GM10847 (cell line): ENCODE results near the gene ST6GAL1.
A peak's percentile ranks its signal among the peaks of the same experiment; 100 is the strongest.

Experiments used
- POLR2A ChIP-seq: IDR thresholded peaks from 2 replicates; pipeline ENCODE4 v1.6.1; 2011; ENCODE audit not compliant: insufficient read length; ENCODE audit errors: extremely low read depth

The ST6GAL1 gene

GRCh38 chr3:187016639-187017345 lies 86.5 kb downstream of the ST6GAL1 start:
- no peak for TF ChIP-seq POLR2A

DNA sequence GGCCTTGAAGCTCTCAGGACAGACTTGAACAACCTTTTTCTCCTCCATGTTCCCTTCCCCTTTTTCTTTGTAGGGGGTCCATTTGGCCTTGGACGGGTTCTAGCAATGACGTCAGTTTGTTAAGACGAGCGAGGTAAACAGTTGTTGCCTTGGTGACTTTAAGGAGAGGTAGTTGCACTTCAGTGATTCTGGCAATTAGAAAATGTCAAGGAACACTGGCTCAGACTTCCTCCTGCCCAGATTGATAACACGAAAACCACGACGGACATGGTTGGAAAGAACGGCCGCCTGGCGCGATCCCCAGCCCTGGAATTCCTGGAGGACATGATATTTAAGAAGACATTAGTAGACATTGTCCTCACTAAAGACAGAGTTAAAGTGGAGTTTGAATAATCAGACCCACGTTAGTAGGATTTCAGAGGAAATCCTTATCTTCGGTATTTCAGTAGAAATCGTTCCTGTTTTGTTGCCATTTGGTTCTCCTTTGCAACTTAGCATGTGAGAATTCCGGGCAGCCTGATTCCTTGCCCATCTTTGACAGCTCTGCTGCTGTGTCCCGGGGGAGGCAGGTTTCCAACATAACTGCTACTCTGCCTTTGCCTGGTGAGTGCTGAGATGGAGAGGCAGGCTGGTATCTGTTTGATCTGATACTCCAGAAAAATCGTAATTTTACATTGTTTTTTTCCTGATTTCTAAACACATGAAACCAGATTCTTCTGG lies 87.3 kb downstream of the ST6GAL1 start:
- TF ChIP-seq POLR2A, result no peak

- no peak for TF ChIP-seq POLR2A
These were observed 89.3 kb downstream of the ST6GAL1 start for GRCh38 chr3:187019542-187020072.

DNA sequence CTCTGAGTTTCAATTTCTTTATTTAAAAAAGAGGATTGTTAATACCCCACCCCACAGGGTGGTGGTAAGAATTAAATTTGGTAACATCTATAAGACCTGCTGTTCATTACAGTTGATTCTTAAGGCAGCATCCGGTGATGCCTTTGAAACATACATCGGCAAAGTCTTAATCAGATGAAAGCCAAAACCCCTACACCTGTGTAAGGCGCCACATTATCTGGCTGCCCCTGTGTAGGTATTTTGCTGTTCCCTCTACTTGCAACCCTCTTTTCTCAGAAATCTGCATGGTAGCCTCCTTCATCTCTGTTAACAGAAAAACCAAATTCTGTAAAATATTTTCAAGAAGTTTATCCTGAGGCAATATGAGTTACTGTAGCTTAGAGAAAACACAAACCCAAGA lies 90.0 kb downstream of the ST6GAL1 start:
- no peak for TF ChIP-seq POLR2A

DNA sequence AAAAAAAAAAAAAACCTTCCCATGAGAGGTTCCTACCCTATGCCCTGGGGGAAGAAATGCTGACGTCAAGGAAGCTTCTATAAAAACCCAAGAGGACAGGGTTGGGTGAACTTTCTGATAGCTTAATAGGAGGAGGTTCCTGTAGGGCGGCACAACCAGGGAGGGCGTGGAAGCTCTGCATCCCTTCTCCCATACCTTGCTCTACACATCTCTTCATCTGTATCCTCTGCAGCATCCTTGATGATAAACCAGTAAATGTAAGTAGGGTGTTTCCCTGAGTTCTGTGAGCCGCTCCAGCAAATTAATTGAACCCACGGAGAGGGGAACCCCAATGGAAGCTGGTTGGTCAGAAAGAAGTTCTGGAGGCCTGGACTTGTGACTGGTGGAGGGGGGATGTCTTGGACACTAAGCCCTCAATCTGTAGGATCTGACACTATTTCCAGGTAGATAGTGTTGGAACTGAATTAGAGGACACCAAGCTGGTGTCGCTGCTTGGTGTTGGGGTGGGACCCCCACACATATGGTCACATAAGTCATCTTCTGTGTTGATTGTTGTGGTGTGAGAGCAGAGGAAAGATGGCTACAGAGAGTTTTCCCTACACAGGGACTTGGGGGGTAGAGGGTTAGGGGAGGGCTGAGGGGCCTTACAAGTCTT lies 91.5 kb downstream of the ST6GAL1 start:
- TF ChIP-seq POLR2A, result peak; percentile 61

- no peak for TF ChIP-seq POLR2A
These were observed 92.2 kb downstream of the ST6GAL1 start for GRCh38 chr3:187022403-187023029.

- no peak for TF ChIP-seq POLR2A
These were observed 94.4 kb downstream of the ST6GAL1 start for GRCh38 chr3:187024536-187025226.

DNA sequence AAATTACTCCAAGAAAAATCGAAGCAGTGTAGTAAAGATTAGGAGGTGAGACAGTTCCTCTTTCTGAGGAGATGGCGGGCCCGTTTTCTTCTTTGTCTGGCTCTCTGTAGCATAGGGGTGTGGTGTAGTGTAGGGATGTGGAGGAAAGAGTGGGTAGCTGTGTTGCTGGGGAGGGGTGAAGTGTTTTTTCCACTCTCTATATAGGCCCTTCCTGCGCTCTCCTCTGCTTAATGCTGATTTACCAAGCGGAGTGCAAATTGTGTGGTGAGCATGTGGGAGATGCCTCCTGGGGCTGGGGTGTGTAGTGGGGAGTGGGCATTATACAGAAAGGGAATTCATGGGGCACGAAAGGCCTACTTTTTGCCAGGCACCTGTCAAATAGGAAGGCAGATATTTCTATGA lies 94.9 kb downstream of the ST6GAL1 start:
- TF ChIP-seq POLR2A, result peak; percentile 38

GRCh38 chr3:187025656-187026316 lies 95.5 kb downstream of the ST6GAL1 start:
- peak; percentile 3 for TF ChIP-seq POLR2A

DNA sequence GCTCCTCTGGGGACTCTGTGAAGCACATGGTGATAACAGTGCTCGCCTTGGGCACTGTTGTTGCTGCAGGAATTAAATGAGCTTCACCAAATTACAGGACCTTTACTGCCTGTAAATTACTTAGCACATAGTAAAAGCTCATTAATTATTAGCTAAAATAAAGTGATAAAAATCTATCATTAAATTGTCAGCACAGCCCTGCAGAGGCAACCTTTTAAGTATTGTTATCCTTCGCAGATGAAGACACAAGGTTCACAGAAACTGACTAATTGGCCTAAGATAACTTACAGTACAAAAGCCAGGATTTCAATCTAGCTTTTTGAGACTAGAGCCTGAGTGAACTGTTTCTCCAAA lies 96.0 kb downstream of the ST6GAL1 start:
- no peak for TF ChIP-seq POLR2A

DNA sequence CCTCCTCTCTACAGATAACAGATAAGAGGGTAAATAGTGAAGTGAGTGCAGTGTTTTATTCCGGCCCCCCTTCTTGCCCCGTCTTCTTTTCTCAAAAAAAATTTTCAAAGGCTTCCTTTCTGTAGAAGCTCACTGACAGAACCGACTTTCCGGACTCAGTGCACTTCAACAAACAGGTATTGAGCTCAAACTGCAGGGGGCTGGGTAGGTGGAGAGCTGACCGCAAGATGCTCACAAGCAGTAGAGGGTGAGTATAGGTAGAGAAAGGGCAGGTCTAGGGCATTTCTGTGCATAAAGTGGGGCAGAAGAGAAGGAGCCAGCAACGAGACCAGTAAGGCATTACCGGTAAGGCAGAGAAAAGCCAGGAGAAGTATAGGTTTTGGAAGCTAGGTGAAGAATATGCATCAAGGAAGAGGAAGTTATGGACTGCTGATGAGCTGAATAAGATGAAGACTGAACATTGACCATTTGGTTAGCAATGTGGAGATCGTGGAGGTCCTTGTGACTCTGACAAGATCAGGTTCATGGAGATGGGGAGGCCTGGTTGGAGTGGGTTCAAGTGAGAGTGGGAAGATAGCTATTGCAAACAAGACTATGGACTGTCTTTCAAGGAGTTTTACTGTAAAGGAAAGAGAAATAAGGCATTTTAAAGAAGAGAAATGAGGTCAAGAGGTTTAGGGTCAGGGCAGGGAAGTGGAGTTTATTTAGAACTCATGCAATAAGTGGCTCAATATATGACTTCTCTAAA lies 97.4 kb downstream of the ST6GAL1 start:
- TF ChIP-seq POLR2A, result no peak

GRCh38 chr3:187031934-187032333 lies 101.6 kb downstream of the ST6GAL1 start:
- TF ChIP-seq POLR2A, result no peak

DNA sequence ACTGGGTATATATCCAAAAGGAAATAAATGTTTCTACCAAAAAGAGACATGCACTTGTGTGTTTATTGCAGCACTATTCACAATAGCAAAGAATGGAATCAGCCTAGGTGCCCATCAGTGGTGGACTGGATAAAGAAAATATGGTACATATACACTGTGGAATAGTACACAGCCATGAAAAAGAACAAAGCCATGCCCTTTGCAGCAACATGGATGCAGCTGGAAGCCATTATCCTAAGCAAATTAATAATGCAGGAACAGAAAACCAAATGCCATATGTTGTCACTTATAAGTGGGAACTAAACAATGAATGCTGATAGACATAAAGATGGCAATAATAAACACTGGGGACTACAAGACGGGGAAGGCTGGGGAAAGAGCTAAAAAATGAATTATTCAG lies 106.1 kb downstream of the ST6GAL1 start:
- no peak for TF ChIP-seq POLR2A

- TF ChIP-seq POLR2A, result no peak
These were observed 108.9 kb downstream of the ST6GAL1 start for GRCh38 chr3:187039100-187039722.
